ENCODE results near the gene NR1H3.
"Not testable (repeated sequence)": the region's sequence is repeated elsewhere in the genome, so short reads cannot be mapped to it uniquely, and the experiment has no call there.

The NR1H3 gene

GRCh38 chr11:47257517-47258316 lies at the start of gene NR1H3:
Gene NR1H3, plus strand, starts transcription at chr11:47257996. Its CDS starts 1,221 bp downstream, at chr11:47259217.
- DNase-seq, result no peak

- not testable (repeated sequence) for DNase-seq
Observed at GRCh38 chr11:47208008-47208552, 49.7 kb upstream of the NR1H3 start.

GRCh38 chr11:47208628-47209027 lies 49.2 kb upstream of the NR1H3 start:
- no peak for DNase-seq

GRCh38 chr11:47212938-47213337 lies 44.9 kb upstream of the NR1H3 start:
- no peak for DNase-seq

GRCh38 chr11:47213950-47214565 lies 43.7 kb upstream of the NR1H3 start:
- peak; percentile 66 to 87 for DNase-seq

GRCh38 chr11:47215366-47215910 lies 42.4 kb upstream of the NR1H3 start:
- no peak for DNase-seq

GRCh38 chr11:47216121-47216798 lies 41.5 kb upstream of the NR1H3 start:
- DNase-seq, result peak; percentile 53 to 77

- DNase-seq, result peak in 1 of 2 experiments; percentile 61
Observed at GRCh38 chr11:47220401-47220821, 37.4 kb upstream of the NR1H3 start.

GRCh38 chr11:47222696-47223095 lies 35.1 kb upstream of the NR1H3 start:
- no peak for DNase-seq

GRCh38 chr11:47225552-47226400 lies 32.0 kb upstream of the NR1H3 start:
- no peak for DNase-seq

GRCh38 chr11:47229161-47229560 lies 28.6 kb upstream of the NR1H3 start:
- no peak for DNase-seq

- no peak for DNase-seq
Observed at GRCh38 chr11:47233051-47233450, 24.7 kb upstream of the NR1H3 start.

- peak in 1 of 2 experiments; percentile 76 for DNase-seq
Observed at GRCh38 chr11:47233989-47234668, 23.7 kb upstream of the NR1H3 start.

- DNase-seq, result peak; percentile 40 to 59
Observed at GRCh38 chr11:47234669-47235100, 23.1 kb upstream of the NR1H3 start.

GRCh38 chr11:47235163-47235562 lies 22.6 kb upstream of the NR1H3 start:
- DNase-seq, result no peak

- no peak for DNase-seq
Observed at GRCh38 chr11:47236482-47236881, 21.3 kb upstream of the NR1H3 start.

- no peak for DNase-seq
Observed at GRCh38 chr11:47239852-47240251, 17.9 kb upstream of the NR1H3 start.

- peak in 1 of 2 experiments; percentile 23 for DNase-seq
Observed at GRCh38 chr11:47241841-47242301, 15.9 kb upstream of the NR1H3 start.

GRCh38 chr11:47242596-47243192 lies 15.1 kb upstream of the NR1H3 start:
- DNase-seq, result no peak

GRCh38 chr11:47243454-47243853 lies 14.3 kb upstream of the NR1H3 start:
- no peak for DNase-seq

All from SW 1271 (cell line).